Thoracic aorta (tissue), 2 donors: Measurements from ENCODE around the gene CAPN10. TPM values are rescaled to one million over a fixed set of nuclear protein-coding genes. Genes with fewer than 3 reads are reported as not detected.

ENCODE experiments used
- ATAC-seq: fragments of 150-250 bp; one replicate; pipeline ENCODE4 v1.8.0; 2017; ENCODE audit warnings: low read depth; ENCODE audit not compliant: insufficient number of reproducible peaks, low FRiP score
- DNase-seq: peaks from one replicate; pipeline ENCODE4 v3.0.0-alpha.2; 2020; ENCODE audit warnings: low spot score
- H3K27ac ChIP-seq, 2 donors: fragments of 200-600 bp; sonication (generic); 1 replicate in 1 of 2; 2 replicates in 1 of 2; pipeline ENCODE4 v1.5.1; 2016; ENCODE audit warnings: mild to moderate bottlenecking in 2 of 2, moderate library complexity in 2 of 2
- H3K27me3 ChIP-seq: fragments of 200-600 bp; sonication (generic); replicated peaks from 2 replicates; pipeline ENCODE4 v1.6.0; 2016; ENCODE audit warnings: mild to moderate bottlenecking; ENCODE audit not compliant: insufficient read depth
- H3K36me3 ChIP-seq: fragments of 200-600 bp; sonication (generic); one replicate; pipeline ENCODE4 v1.5.1; 2016
- H3K4me1 ChIP-seq, 2 donors: fragments of 200-600 bp; sonication (generic); 1 replicate in 1 of 2; 2 replicates in 1 of 2; pipeline versions ENCODE4 v1.5.1 to v1.6.0; 2016; ENCODE audit warnings: low read depth in 2 of 2, mild to moderate bottlenecking in 1 of 2; ENCODE audit not compliant: control insufficient read depth in 1 of 2
- H3K4me3 ChIP-seq: fragments of 200-600 bp; sonication (generic); 2 replicates; pipeline ENCODE4 v1.5.1; 2016; ENCODE audit warnings: mild to moderate bottlenecking
- H3K9me3 ChIP-seq: fragments of 200-600 bp; sonication (generic); 2 replicates; pipeline ENCODE4 v1.5.1; 2016
- total RNA-seq, 2 donors: library from RNA; depleted of rRNA; stranded (reverse); fragments of >200 nt; gene quantifications; one replicate each; pipeline versions ENCODE4 v1.1.0 to v1.2.3, GENCODE V29; 2016
- TF ChIP-seq, protein P1 (sequence below): fragments of 200-600 bp; sonication (generic); IDR thresholded peaks from one replicate; pipeline ENCODE4 v1.5.1; 2019; ENCODE audit warnings: antibody characterized with exemption

The CAPN10 gene
- total RNA-seq, 2 donors from 2014 or later = 33.3 to 38.2 TPM

DNA sequence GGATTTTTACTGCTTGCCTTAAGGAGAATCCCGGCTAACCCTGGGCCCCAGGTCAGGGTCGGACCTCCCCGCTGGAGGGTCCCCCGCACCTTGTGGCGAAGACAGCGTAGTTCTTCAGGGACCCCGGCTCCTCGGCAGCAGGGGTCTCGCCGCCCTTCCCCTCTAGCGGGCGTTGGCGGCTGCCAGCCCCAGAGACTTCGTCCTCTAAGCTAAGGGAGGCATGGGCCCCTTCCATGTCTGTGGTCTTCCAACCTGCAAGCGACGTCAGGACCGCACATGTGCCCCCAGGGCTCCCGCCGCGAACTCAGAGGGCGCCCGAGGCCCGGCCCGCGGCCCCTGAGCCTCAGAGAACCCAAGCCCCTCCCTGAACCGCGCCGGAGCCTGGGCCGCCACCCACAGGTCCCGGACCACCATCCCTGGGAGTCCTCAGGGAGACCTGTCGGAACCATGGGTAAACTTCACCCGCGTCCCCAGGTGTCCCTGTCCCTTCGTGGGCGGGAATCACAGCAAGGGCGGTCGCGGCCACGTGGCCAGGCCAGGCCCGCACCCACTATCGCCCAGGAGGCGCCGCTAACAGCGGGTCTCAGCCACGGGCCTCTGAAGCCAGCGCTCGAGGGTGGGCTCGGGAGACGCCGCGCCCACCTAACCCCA, 29.3 kb upstream of the CAPN10 start:
- Histone ChIP-seq H3K4me1 (peaks cover 29 to 41% of the 10 kb centered on the region in 2 donors), H3K9me3 (no peaks in the 10 kb centered on the region), H3K36me3 (peaks cover 3% of the 10 kb centered on the region), H3K27ac (no peak overlapping the region), H3K27me3 (no peaks in the 10 kb centered on the region), H3K4me3 (peak overlapping the region; percentile 69)
- DNase-seq (no peak), ATAC-seq (no peak)
- TF ChIP-seq, protein P1, sequence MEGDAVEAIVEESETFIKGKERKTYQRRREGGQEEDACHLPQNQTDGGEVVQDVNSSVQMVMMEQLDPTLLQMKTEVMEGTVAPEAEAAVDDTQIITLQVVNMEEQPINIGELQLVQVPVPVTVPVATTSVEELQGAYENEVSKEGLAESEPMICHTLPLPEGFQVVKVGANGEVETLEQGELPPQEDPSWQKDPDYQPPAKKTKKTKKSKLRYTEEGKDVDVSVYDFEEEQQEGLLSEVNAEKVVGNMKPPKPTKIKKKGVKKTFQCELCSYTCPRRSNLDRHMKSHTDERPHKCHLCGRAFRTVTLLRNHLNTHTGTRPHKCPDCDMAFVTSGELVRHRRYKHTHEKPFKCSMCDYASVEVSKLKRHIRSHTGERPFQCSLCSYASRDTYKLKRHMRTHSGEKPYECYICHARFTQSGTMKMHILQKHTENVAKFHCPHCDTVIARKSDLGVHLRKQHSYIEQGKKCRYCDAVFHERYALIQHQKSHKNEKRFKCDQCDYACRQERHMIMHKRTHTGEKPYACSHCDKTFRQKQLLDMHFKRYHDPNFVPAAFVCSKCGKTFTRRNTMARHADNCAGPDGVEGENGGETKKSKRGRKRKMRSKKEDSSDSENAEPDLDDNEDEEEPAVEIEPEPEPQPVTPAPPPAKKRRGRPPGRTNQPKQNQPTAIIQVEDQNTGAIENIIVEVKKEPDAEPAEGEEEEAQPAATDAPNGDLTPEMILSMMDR = no peak

DNA sequence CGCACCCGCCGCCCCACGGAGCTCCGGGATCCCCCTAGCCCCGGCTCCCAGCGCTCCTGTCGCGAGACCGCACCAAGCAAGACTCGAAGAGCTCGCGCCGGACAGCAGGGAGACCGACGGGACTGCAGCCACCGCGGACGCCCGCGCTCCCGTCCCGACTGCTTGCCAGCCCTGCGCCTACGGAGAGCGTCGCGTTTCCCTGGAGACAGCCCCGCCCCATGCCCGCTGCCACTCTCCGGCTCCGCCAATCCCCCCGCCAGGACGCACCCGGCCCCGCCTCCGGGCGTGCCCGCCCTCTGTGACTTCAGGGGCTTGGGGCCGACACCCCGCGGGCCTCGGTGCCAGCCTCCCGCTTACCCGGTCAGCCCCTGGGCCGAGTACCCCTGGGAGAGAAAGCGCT, 28.7 kb upstream of the CAPN10 start, which contains the start of gene ANKMY1:
TSS of gene ANKMY1 (minus strand) at position 181 of the 400 bp plus-strand sequence. CDS start 653 bp downstream, outside the sequence.
- no peak for ATAC-seq
- H3K27ac ChIP-seq = no peak within 1 kb of the TSS

DNA sequence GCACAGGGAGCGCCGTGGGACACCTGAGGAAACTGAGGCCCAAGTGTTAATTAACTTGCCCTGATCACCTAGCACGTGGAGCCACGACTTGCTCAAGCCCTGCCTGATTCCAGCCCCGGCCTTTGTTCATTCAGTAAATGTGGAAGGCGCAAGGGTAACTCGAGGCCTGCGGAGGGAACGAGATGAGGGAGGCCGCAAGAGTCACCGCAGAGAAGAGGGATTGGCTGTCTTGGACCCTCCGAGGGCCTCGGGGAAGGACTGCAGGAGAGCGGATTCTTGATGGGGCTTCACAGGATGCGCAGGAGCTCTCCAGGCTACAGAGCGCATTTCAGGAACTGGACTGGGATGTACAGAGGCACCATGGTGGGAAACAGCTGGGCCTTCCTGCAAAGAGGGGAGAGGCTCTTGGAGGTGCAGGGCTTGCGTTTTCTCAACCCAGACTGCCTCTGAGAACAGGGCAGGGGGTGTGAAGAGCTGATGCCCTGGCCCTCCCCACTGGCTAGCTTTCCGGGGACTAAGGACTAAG, 28.2 kb upstream of the CAPN10 start:
- no peak for ATAC-seq
- no peaks in the 10 kb centered on the region for H3K9me3 ChIP-seq
- DNase-seq = no peak
- H3K4me1 ChIP-seq = peaks cover 30 to 50% of the 10 kb centered on the region in 2 donors
- no peak overlapping the region for H3K27ac ChIP-seq
- H3K27me3 ChIP-seq = no peaks in the 10 kb centered on the region
- TF ChIP-seq, protein P1 = no peak
- no peaks in the 10 kb centered on the region for H3K36me3 ChIP-seq
- peak overlapping the region; percentile 69 for H3K4me3 ChIP-seq

More for the DNA sequence above, 28.7 kb upstream of the CAPN10 start, which contains the start of gene ANKMY1:
- H3K4me1 ChIP-seq = peaks cover 30 to 47% of the 10 kb centered on the region in 2 donors
- TF ChIP-seq, protein P1 = no peak
- H3K36me3 ChIP-seq = no peaks in the 10 kb centered on the region
- no peaks in the 10 kb centered on the region for H3K27me3 ChIP-seq
- no peak for DNase-seq
- peak within 1 kb of the TSS; percentile 69 for H3K4me3 ChIP-seq
- H3K9me3 ChIP-seq = no peaks in the 10 kb centered on the region

DNA sequence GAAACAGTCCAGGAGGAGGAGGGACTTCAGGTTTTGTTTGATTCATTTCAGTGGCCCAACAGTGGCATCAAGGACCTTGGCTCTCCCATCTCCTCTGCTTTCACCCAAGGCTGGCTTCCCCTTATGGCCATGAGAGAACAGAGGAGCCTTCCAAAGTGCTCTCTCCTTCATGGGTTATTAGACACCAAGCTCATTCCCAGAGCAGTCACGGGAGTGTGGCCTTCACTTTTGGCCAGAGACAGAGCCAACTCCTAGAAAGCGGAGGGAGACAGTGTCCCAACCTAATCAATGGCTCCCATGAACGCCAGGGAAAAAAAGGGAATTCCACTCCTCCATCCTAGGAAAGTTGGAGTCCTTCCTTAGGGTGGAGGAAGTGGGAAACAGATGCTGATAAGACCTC, 27.2 kb upstream of the CAPN10 start:
- ATAC-seq (no peak), DNase-seq (no peak)
- TF ChIP-seq, protein P1 = no peak
- no peaks in the 10 kb centered on the region for H3K9me3 ChIP-seq
- no peak overlapping the region for H3K27ac ChIP-seq
- no peaks in the 10 kb centered on the region for H3K36me3 ChIP-seq
- peaks cover 30 to 50% of the 10 kb centered on the region in 2 donors for H3K4me1 ChIP-seq
- no peaks in the 10 kb centered on the region for H3K27me3 ChIP-seq
- peak overlapping the region; percentile 96 for H3K4me3 ChIP-seq

DNA sequence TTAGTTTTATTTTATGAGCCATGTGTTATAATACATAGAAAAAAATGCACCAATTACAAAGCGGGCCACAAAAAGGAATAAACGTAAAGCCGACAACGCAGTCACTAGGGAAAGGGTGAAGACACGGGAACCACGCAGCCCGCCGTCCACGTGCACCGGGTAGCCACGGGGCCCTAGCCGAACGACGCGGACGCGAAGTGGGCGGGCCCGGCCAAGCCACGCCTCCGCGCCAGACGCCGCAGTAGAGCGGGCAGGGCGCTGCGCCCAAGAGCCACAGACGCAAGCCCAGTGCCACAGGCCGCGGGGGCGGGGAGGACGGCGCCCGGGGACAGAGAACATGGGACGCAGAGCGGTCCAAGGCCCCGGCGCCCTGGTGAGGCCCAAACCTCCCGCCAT, 26.5 kb upstream of the CAPN10 start, which contains the start of gene DUSP28:
TSS of gene DUSP28 (plus strand) at position 274 of the 396 bp plus-strand sequence. CDS start 328 bp downstream, outside the sequence.
- Histone ChIP-seq H3K9me3 (no peaks in the 10 kb centered on the region), H3K4me3 (peak within 1 kb of the TSS; percentile 96), H3K27ac (peak within 1 kb of the TSS; percentile 99), H3K27me3 (no peaks in the 10 kb centered on the region), H3K4me1 (peaks cover 30 to 50% of the 10 kb centered on the region in 2 donors), H3K36me3 (no peaks in the 10 kb centered on the region)
- DNase-seq (peak; percentile 64), ATAC-seq (peak; percentile 70)
- TF ChIP-seq, protein P1 = no peak
